Cerebellar cortex (tissue), 1 donor: ENCODE results near the gene AGMO.

Experiments used
- DNase-seq: peaks from one replicate; pipeline ENCODE4 v3.0.0-alpha.2; 2015; ENCODE audit warnings: low spot score

AGMO gene

GRCh38 chr7:15498465-15498864, 63.4 kb downstream of the AGMO start:
- DNase-seq: no peak

- DNase-seq: no peak
Observed at GRCh38 chr7:15495170-15495569, 66.6 kb downstream of the AGMO start.

GRCh38 chr7:15494711-15495110, 67.1 kb downstream of the AGMO start:
- no peak for DNase-seq

- DNase-seq: no peak
Observed at GRCh38 chr7:15491361-15491760, 70.5 kb downstream of the AGMO start.

GRCh38 chr7:15490291-15490690, 71.5 kb downstream of the AGMO start:
- no peak for DNase-seq

- no peak for DNase-seq
Observed at GRCh38 chr7:15489861-15490260, 72.0 kb downstream of the AGMO start.

DNA sequence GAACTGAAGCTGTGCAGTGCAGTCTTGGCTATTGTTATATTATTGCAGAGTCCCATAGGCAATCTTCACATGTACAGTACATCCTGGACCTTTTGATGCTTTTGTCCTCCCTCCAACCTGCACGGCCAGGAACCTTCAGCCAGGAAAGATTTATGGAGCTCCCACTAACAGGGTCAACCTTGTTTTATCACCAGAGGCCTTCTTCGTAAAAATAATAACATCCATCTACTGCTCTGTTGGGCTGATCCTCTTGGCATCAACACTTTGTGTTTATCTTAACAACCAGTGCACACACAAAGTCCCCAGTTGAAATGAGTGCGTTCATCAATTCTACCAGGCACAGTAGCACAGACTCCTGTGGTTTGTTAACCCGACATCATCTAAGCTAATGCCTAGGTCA, 72.4 kb downstream of the AGMO start:
- no peak for DNase-seq

DNA sequence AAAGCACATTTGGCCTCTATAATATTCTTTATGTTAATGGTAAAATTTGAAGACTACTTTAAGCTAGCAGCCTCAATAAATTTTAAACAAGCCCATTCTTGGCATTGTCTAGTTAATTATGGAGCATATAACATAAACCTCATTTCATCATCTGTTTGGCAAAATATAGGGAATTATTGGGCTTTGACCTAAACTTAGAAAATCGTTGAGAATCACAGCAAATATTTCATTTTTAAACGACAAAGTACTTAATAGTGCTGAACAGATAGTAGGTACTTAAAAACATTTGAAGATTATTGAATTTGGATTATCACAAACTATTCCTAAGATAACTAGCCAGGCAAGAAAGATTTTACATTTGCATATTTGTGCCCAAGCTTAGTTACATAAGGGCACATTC, 73.4 kb downstream of the AGMO start:
- no peak for DNase-seq

DNA sequence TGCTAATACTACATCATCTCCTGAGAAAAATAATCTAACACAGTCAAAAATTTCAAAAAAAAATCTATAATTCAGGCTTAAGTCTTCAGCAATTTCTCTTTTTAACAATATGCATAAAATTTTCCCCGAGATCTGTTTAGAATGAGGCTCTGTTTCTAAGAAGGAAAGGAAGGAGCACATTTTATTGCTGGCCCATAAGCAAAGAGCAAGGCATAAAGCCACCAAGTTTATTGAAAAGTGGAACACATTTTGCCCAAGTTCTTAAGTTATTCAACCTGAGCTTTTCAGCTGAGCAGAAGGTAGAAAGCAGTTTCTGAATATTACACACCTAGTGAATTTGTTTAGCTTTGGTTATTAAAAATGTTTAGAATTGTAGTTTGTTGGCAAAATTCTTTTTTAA, 73.9 kb downstream of the AGMO start:
- DNase-seq: no peak

DNA sequence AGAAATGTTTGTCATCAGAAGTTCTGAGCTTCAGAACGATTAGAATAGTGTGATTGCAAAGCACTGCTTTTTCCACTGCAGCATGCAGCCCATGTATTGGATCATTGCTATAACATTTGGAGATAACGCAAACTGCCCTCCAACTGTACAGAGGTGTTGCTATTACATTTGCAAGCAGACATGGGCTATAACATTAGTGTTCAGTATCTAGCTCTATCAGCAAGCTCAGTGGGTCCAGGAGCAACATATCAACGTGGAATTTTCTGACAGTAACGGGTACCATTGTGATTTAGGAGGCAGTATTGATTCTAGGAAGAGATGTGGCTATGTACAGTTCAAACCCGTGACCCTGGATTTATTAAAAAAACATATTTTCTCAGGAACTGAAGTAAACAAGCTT, 75.8 kb downstream of the AGMO start:
- no peak for DNase-seq

DNA sequence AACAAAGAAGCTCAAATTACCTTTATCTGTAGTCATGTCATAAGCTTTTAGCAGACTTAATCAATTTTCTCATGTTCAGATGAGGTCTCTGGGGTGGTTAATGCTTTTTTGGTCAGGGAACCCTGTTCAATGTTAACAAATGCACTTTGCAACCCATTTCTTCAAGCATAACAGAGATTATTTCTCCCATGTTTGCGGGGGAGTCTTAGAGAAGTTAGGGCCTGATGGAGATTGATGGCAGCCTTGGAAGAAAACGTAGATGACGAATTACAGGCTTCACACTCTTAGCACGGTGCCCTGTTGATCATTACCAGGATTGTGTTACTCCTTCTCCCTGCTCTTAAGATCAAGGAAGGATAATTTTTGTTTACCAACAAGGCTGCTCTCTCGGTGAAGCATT, 76.4 kb downstream of the AGMO start:
- DNase-seq: no peak

- DNase-seq: no peak
Observed at GRCh38 chr7:15481132-15481531, 80.7 kb downstream of the AGMO start.

DNA sequence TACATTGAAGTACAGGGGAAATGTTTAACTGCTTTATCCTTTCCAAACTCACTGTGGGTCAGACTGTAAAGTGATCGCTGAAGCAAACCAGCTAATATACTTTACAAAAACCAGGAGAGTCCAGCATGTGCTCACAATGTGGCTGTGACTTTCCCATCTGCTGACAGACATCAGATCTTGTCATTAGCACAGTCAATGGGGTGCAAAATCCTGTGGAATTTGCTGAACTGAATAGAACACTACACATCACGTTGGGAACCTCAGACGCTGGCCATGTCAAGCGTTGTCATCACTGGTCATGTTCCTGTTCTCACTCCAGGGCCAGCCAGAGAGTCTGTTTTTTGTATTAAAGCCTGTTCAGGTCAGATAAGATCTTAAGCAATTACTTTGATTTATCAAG, 83.4 kb downstream of the AGMO start:
- DNase-seq: no peak

- no peak for DNase-seq
Observed at GRCh38 chr7:15476531-15476918, 85.3 kb downstream of the AGMO start.

GRCh38 chr7:15475808-15476530, 85.8 kb downstream of the AGMO start:
- DNase-seq: no peak

GRCh38 chr7:15471669-15471950, 90.2 kb downstream of the AGMO start:
- no peak for DNase-seq

DNA sequence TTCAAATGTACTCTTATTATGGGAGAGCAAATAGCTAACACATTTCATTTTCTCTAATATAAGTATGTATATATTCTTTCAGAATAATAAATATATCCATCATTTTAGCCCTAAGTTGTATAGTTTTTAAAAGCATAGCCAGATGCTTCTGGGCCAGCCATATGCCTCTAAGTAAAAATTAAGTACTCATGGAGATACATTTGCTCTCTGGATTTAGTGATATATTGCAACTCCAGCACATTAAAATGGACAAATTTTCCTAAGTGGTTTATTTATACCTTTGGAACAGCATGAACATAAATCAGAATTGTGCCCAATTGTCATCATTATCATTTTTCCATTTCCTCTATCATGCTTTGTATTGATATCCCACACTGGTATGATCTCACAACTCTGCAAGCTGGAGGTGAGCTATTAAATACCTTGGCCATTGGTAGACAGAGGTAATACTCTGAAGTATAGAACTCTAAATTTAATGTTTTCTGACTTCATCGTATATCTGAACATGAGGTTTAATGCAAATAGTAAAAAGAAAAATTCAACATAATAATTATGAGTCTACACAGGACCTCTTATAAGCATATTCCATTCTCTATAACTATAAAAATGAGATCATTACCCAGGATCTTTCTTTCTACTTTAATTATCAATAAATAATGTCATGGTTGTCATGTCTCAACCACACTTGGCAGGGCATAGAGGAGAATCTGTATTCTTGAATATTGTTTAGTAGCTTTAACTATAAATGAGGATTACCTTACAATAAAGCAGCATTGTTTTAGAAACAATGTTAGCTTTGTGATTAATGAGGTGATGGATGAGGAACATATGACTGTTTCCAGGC, 90.8 kb downstream of the AGMO start:
- DNase-seq: no peak

- DNase-seq: no peak
Observed at GRCh38 chr7:15464667-15465121, 97.1 kb downstream of the AGMO start.

DNA sequence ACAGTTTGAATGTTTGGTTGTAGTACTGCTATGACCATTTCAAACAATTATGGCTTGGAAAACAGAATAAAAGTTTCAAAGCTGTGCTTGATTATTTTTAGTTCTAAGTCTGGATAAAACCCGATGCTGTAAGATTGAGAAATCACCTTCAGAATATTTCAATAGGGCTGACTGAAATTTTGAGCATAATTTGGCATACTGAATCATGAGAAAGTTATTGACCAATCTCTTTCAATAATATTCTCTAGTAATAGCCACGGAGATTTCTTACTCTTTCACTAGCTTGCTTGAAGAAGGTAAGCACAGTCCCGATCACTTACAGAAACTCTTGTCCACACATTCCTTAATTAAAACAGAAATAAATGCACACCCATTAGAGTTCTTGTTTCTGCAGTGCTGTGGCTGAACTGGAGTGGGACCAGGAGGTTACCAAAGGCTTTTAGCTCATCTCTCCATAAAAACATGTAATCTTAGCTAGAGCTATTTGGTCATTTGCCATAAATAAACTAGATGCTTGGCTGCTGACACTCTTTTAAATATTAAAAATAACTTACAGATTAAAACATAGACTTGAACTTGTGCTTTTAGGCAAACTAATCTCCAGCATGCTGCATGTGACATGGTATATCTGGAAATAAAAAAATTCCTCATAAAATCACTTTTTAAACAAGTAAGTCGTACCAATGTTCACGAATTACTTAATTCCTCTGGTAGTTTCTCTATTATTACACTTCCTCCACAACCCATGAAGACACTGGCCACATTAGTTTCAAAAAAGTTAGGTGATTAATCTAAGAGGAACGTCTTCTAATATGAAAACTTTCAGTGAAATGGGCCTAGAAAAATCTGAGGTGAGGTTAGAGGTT, 97.8 kb downstream of the AGMO start:
- no peak for DNase-seq

DNA sequence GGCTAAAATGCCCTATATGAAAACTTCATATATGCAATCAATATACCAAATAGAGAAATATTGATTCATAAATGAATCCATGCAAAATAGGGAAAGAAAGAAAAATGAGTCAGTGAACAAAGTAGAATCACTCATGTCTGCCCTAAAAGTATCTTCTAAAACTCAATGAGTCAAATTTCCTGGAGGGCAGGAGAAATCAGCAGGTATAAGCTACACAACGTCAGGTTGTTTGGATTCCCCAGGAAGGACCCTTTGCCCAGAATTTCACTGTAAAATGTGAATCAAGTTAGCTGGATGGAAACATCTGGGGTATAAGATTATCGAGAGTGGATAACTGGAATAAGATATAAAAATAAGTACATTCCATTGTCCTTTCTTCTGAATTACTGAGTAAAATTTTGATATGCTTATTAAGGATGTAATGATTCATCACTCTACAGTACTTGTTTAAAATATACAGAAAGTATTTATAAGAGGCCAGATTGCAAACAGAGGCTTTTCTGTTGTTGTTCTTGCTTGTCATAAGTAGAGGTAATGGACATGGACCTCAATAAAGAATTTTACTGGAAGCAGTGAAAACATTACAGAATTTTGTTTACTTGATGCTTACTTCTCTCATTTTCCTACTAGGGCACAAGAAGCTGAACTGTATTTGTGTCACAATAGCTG, 99.0 kb downstream of the AGMO start:
- no peak for DNase-seq

- no peak for DNase-seq
Observed at GRCh38 chr7:15461576-15461975, 100.2 kb downstream of the AGMO start.

- no peak for DNase-seq
Observed at GRCh38 chr7:15459018-15459615, 102.7 kb downstream of the AGMO start.
